HAP-1 (cell line): ENCODE data around the gene PLTP.
A peak's percentile ranks its signal among the peaks of the same experiment; 100 is the strongest.

ENCODE experiments used
- DNase-seq, 2 experiments: peaks; one replicate each; pipeline ENCODE4 v3.0.0-alpha.2; 2016 to 2020; ENCODE audit warnings: low spot score in 2 of 2
- H3K27me3 ChIP-seq: fragments of 250-450 bp; sonication (Bioruptor Pico); 2 replicates; pipeline ENCODE4 v1.5.1; 2020; ENCODE audit warnings: low read depth, mild to moderate bottlenecking, moderate library complexity
- H3K36me3 ChIP-seq: fragments of 250-450 bp; sonication (Bioruptor Pico); replicated peaks from 2 replicates; pipeline ENCODE4 v1.5.1; 2020; ENCODE audit warnings: mild to moderate bottlenecking
- H3K4me1 ChIP-seq: fragments of 250-450 bp; sonication (Bioruptor Pico); 2 replicates; pipeline ENCODE4 v1.5.1; 2020; ENCODE audit warnings: mild to moderate bottlenecking
- H3K4me3 ChIP-seq: fragments of 250-450 bp; sonication (Bioruptor Pico); 2 replicates; pipeline ENCODE4 v1.5.1; 2020; ENCODE audit warnings: mild to moderate bottlenecking, moderate library complexity
- H3K9me3 ChIP-seq: fragments of 250-450 bp; sonication (Bioruptor Pico); 2 replicates; pipeline ENCODE4 v1.5.1; 2020; ENCODE audit warnings: mild to moderate bottlenecking, moderate library complexity
- in situ Hi-C: fragments of 300-500 bp; cut with MboI; formaldehyde crosslinking; loops from 3 replicates; pipeline ENCODE4 v1.14.3; 2020; ENCODE audit warnings: low sequenced_read_pairs, inconsistent platforms, mixed read lengths

PLTP gene

GRCh38 chr20:45873409-45874103, 38.4 kb downstream of the PLTP start:
- in situ Hi-C loops: no loop called here
- Histone ChIP-seq H3K36me3 (peaks cover 2% of the 10 kb centered on the region; the same call in 1 of the 2 replicates), H3K9me3 (no peaks in the 10 kb centered on the region), H3K4me1 (no peaks in the 10 kb centered on the region), H3K27me3 (no peaks in the 10 kb centered on the region), H3K4me3 (no peak overlapping the region)
- DNase-seq: no peak

GRCh38 chr20:45872626-45873025, 39.3 kb downstream of the PLTP start:
- Histone ChIP-seq H3K27me3 (no peaks in the 10 kb centered on the region), H3K4me3 (no peak overlapping the region), H3K4me1 (no peaks in the 10 kb centered on the region), H3K36me3 (peaks cover 2% of the 10 kb centered on the region; the same call in 1 of the 2 replicates), H3K9me3 (no peaks in the 10 kb centered on the region)
- in situ Hi-C loops: no loop called here
- no peak for DNase-seq

GRCh38 chr20:45867819-45868176, 44.2 kb downstream of the PLTP start:
- H3K36me3 ChIP-seq: no peaks in the 10 kb centered on the region
- in situ Hi-C loops: no loop called here
- no peak overlapping the region for H3K4me3 ChIP-seq
- no peaks in the 10 kb centered on the region for H3K27me3 ChIP-seq
- peaks cover 12% of the 10 kb centered on the region for H3K4me1 ChIP-seq
- no peaks in the 10 kb centered on the region for H3K9me3 ChIP-seq
- no peak for DNase-seq

- DNase-seq: no peak
- Histone ChIP-seq H3K4me1 (peaks cover 12% of the 10 kb centered on the region), H3K9me3 (no peaks in the 10 kb centered on the region), H3K36me3 (no peaks in the 10 kb centered on the region), H3K4me3 (no peak overlapping the region), H3K27me3 (no peaks in the 10 kb centered on the region)
- in situ Hi-C loops: no loop called here
These were observed 44.7 kb downstream of the PLTP start for GRCh38 chr20:45867136-45867818.

GRCh38 chr20:45866454-45866853, 45.5 kb downstream of the PLTP start:
- Histone ChIP-seq H3K27me3 (no peaks in the 10 kb centered on the region), H3K9me3 (no peaks in the 10 kb centered on the region), H3K4me3 (no peak overlapping the region), H3K36me3 (no peaks in the 10 kb centered on the region), H3K4me1 (peaks cover 12% of the 10 kb centered on the region)
- in situ Hi-C loops: no loop called here
- no peak for DNase-seq

GRCh38 chr20:45863543-45864470, 48.1 kb downstream of the PLTP start:
- Histone ChIP-seq H3K4me3 (no peak overlapping the region), H3K9me3 (no peaks in the 10 kb centered on the region), H3K36me3 (no peaks in the 10 kb centered on the region), H3K4me1 (peaks cover 13% of the 10 kb centered on the region), H3K27me3 (no peaks in the 10 kb centered on the region)
- peak in 1 of 2 experiments; percentile 26 for DNase-seq
- in situ Hi-C loops: no loop called here

- H3K4me1 ChIP-seq: peaks cover 25% of the 10 kb centered on the region
- H3K9me3 ChIP-seq: no peaks in the 10 kb centered on the region
- no peak overlapping the region for H3K4me3 ChIP-seq
- in situ Hi-C loops: no loop called here
- no peaks in the 10 kb centered on the region for H3K36me3 ChIP-seq
- DNase-seq: peak in 1 of 2 experiments; percentile 49
- H3K27me3 ChIP-seq: no peaks in the 10 kb centered on the region
These were observed 50.5 kb downstream of the PLTP start for GRCh38 chr20:45861221-45862075.

GRCh38 chr20:45860560-45861220, 51.3 kb downstream of the PLTP start:
- no peak overlapping the region for H3K4me3 ChIP-seq
- in situ Hi-C loops: no loop called here
- H3K9me3 ChIP-seq: no peaks in the 10 kb centered on the region
- H3K4me1 ChIP-seq: peaks cover 21% of the 10 kb centered on the region
- H3K27me3 ChIP-seq: no peaks in the 10 kb centered on the region
- DNase-seq: no peak
- H3K36me3 ChIP-seq: no peaks in the 10 kb centered on the region

- no peak overlapping the region for H3K4me3 ChIP-seq
- no peaks in the 10 kb centered on the region for H3K9me3 ChIP-seq
- H3K4me1 ChIP-seq: peaks cover 17% of the 10 kb centered on the region
- no peak for DNase-seq
- H3K36me3 ChIP-seq: 0 out of 2 replicates have a peak, but pooled peaks cover 3% of the 10 kb centered on the region
- in situ Hi-C loops: no loop called here
- no peaks in the 10 kb centered on the region for H3K27me3 ChIP-seq
These were observed 52.0 kb downstream of the PLTP start for GRCh38 chr20:45859916-45860315.

- no peaks in the 10 kb centered on the region for H3K27me3 ChIP-seq
- in situ Hi-C loops: no loop called here
- DNase-seq: peak in 1 of 2 experiments; percentile 47
- 0 out of 2 replicates have a peak, but pooled peaks cover 7% of the 10 kb centered on the region for H3K36me3 ChIP-seq
- H3K4me3 ChIP-seq: peak overlapping the region; percentile 76
- peaks cover 17% of the 10 kb centered on the region for H3K4me1 ChIP-seq
- H3K9me3 ChIP-seq: no peaks in the 10 kb centered on the region
These were observed 54.1 kb downstream of the PLTP start for GRCh38 chr20:45857882-45858216.

GRCh38 chr20:45857114-45857881, 54.7 kb downstream of the PLTP start, which contains the start of the genes ACOT8 and ZSWIM3:
Gene ACOT8 (minus strand): TSS chr20:45857392. CDS start chr20:45857315, 77 bp downstream.
Gene ZSWIM3 (plus strand): TSS chr20:45857614. CDS start chr20:45857826, 212 bp downstream.
- Histone ChIP-seq H3K36me3 (peaks cover 9% of the 10 kb centered on the region; the same call in 1 of the 2 replicates), H3K4me1 (peaks cover 17% of the 10 kb centered on the region), H3K4me3 (peak within 1 kb of the TSS; percentile 76), H3K27me3 (no peaks in the 10 kb centered on the region), H3K9me3 (no peaks in the 10 kb centered on the region)
- in situ Hi-C loops: no loop called here
- peak; percentile 99 for DNase-seq

GRCh38 chr20:45853484-45853883, 58.5 kb downstream of the PLTP start:
- H3K36me3 ChIP-seq: peaks cover 11% of the 10 kb centered on the region
- peaks cover 13% of the 10 kb centered on the region for H3K4me1 ChIP-seq
- in situ Hi-C loops: no loop called here
- H3K4me3 ChIP-seq: no peak overlapping the region
- no peaks in the 10 kb centered on the region for H3K27me3 ChIP-seq
- no peaks in the 10 kb centered on the region for H3K9me3 ChIP-seq
- DNase-seq: no peak
